HL-60 (cell line): ENCODE results near the gene DOK5.

Experiments
- CTCF ChIP-seq: IDR thresholded peaks from one replicate; pipeline ENCODE4 v1.5.1; 2011; ENCODE audit warnings: low read length, control low read depth, inconsistent platforms; ENCODE audit not compliant: insufficient read depth
- POLR2AphosphoS5 ChIP-seq: IDR thresholded peaks from 2 replicates; pipeline ENCODE4 v1.6.1; 2012; ENCODE audit warnings: low read depth

- TF ChIP-seq CTCF (no peak), POLR2AphosphoS5 (no peak)
Observed at GRCh38 chr20:54432966-54433365, 42.4 kb upstream of the DOK5 start.
